ENCODE data around the gene RPIA.
"Not testable (repeated sequence)": the region's sequence is repeated elsewhere in the genome, so short reads cannot be mapped to it uniquely, and the experiment has no call there.

The RPIA gene

GRCh38 chr2:88795932-88796331 is 104.5 kb downstream of the RPIA start:
- DNase-seq: not testable (repeated sequence)

- DNase-seq: not testable (repeated sequence)
These were observed 105.0 kb downstream of the RPIA start for GRCh38 chr2:88796523-88796922.

DNA sequence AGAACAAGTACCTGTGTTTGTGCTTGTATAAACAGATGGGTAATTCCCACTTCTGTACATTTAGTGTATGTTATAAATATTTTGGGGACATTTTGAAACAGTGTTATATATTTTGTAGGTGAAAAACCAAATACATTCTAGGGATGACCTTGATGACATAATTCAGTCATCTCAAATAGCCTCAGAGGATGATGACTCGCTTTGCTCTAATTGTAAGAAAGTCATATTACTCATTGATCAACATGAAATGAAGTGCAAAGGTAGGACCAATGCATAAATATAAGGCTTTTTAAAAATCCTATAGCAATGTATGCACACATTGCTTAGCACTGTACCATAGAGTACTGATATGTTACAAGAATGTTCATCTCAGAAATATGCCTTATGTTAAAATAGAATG is 105.7 kb downstream of the RPIA start:
- not testable (repeated sequence) for DNase-seq
